HUES64 (cell line): ENCODE results near the gene TMEM156.

Experiments used
- H3K27ac ChIP-seq: 2 replicates; pipeline ENCODE4 v1.7.0; 2013; ENCODE audit warnings: low read depth, low read length, inconsistent platforms
- H3K27me3 ChIP-seq: 2 replicates; pipeline ENCODE4 v1.6.1; 2013; ENCODE audit warnings: mild to moderate bottlenecking, low read length; ENCODE audit not compliant: insufficient read depth
- H3K36me3 ChIP-seq: 2 replicates; pipeline ENCODE4 v1.6.1; 2013; ENCODE audit warnings: mild to moderate bottlenecking, low read length; ENCODE audit not compliant: insufficient read depth
- H3K4me1 ChIP-seq: 2 replicates; pipeline ENCODE4 v1.6.1; 2013; ENCODE audit warnings: mild to moderate bottlenecking, low read length, moderate library complexity; ENCODE audit not compliant: insufficient read depth
- H3K4me3 ChIP-seq: 2 replicates; pipeline ENCODE4 v1.5.1; 2013; ENCODE audit warnings: mild to moderate bottlenecking, low read length, moderate library complexity
- H3K9ac ChIP-seq: 2 replicates; pipeline ENCODE4 v1.6.1; 2013; ENCODE audit warnings: mild to moderate bottlenecking, low read depth, low read length
- H3K9me3 ChIP-seq: 2 replicates; pipeline ENCODE4 v1.6.1; 2013; ENCODE audit warnings: low read depth, low read length; ENCODE audit not compliant: insufficient read depth
- WGBS: fragments of 150-250, 120-280 bp; methylation state at CpG from one replicate; pipeline ENCODE4 v1.1.7; 2013; ENCODE audit warnings: missing lambda C conversion rate; 5-methylcytosine and 5-hydroxymethylcytosine counted together

Gene TMEM156

DNA sequence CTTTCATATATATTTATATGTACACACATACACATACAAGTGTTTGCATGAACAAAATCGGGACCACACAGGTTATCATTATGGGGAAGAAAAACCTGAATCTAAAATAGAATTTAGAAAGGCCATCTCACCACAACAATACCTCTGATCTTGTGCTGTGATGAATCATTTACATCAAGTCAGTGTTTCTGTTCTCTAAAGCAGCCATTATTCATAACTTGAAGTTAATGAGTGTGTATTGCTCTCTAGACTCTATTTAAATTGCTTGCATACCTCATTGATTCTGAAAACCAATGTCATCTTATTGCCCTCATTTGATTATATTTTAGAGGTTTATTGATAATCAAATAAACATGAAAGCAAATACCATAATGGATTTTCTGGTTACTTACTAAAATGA is 93.0 kb downstream of the TMEM156 start:
- Histone ChIP-seq H3K4me1 (no peaks in the 10 kb centered on the region), H3K27me3 (no peaks in the 10 kb centered on the region), H3K36me3 (0 out of 2 replicates have a peak, but pooled peaks cover 5% of the 10 kb centered on the region), H3K4me3 (no peak overlapping the region), H3K9ac (no peak overlapping the region), H3K27ac (no peak overlapping the region), H3K9me3 (no peaks in the 10 kb centered on the region)
- no CpG with 5 or more reads among the region's 1 CpG for WGBS

DNA sequence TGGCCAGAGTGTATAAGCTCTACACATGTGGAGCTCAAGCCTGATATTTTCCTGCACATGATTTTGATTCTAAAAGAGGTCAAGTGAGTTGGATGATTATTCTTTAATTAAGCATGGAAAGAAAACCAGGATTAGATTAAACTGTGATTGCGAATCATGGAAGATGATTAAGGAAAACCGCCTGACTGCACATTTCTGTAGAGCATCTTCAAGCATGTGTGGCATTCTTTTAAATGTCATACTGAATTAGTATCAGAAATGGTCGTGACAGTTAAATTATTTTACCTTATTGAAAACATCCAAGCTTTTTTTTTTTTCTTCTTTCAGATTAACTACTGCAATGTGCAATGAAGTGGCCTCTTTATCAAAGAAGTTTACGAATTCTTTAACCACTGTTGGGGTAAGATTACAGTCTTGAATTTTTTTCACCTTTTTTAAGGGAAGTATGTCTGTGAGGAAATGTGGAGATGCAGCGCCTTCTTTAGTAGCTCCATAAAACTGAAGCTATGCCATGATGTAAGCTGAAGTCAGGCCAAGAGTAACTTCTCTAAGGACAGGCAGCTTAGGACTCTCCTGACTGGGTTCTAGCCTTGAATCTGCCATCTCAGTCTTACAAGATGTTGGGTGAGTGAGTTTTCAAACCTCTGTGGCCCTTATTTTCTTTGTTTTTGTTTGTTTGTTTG is 96.7 kb downstream of the TMEM156 start:
- 93% methylated on average over 5 of the region's 5 CpGs for WGBS
- Histone ChIP-seq H3K36me3 (peaks cover 6% of the 10 kb centered on the region; the same call in 1 of the 2 replicates), H3K27me3 (no peaks in the 10 kb centered on the region), H3K4me1 (no peaks in the 10 kb centered on the region), H3K9ac (no peak overlapping the region), H3K9me3 (no peaks in the 10 kb centered on the region), H3K27ac (no peak overlapping the region), H3K4me3 (no peak overlapping the region)

DNA sequence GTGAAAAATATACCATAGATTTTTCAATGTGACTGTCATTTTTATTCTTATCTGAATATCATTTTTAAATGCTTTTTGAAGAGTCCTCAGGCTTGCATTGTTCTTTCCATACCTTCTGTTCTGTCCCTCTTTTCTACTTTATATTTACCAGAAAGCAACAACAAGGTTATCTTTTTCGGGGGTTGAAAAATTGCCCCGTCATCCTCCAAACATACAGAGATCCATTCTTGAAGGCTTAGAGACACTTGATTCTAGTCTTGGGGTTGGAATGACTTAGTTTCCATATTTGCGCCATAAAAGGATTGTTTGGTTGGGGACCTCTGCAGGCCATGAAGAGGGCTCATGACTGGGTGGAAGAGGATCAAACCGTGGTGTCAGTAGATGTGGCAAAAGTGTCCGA is 101.1 kb downstream of the TMEM156 start:
- Histone ChIP-seq H3K4me1 (no peaks in the 10 kb centered on the region), H3K36me3 (peaks cover 6% of the 10 kb centered on the region; the same call in 1 of the 2 replicates), H3K27me3 (no peaks in the 10 kb centered on the region), H3K9me3 (no peaks in the 10 kb centered on the region), H3K27ac (no peak overlapping the region), H3K9ac (no peak overlapping the region), H3K4me3 (no peak overlapping the region)
- 96% methylated on average over 3 of the region's 5 CpGs for WGBS

DNA sequence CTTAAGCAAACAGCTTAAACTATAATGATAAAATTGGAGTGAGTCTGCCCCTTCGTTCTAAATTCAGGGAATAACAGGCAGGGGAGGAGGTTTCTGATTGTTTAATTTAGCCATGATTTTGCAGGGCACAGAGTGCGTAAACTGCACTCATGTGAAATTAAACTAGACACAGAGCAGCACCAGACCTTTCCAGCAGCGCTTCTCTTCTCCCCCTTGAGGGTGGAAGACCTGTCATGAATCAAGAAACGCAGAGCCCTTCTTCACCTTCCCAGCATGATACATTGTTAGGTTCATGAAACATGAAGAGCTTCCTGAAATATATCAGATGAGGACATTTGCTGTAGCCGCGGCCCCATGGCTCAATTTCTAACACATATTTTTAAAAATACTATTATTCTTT is 101.5 kb downstream of the TMEM156 start:
- H3K27ac ChIP-seq: no peak overlapping the region
- H3K27me3 ChIP-seq: no peaks in the 10 kb centered on the region
- H3K36me3 ChIP-seq: peaks cover 6% of the 10 kb centered on the region; the same call in 1 of the 2 replicates
- no peaks in the 10 kb centered on the region for H3K4me1 ChIP-seq
- H3K9ac ChIP-seq: no peak overlapping the region
- 82% methylated on average over 6 of the region's 6 CpGs for WGBS
- H3K9me3 ChIP-seq: no peaks in the 10 kb centered on the region
- no peak overlapping the region for H3K4me3 ChIP-seq

DNA sequence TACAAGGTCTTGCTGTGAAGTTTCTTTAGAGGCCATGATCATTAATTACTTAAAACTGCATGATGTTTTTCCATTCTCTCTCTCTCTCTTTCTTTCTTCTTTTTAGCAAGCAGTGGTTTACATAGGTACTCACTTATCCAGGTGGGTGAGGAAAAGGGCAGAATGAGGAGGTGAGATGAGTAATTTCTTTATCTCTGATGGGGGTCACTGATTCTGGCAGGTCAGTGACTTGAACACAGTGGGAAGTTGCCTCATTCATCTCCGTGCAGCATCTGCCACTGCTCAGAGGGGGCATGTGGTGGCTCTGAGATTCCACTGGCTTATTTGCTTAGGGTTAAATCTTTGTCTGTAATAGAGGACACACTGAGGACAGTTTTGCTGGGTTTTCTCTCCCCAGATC is 102.0 kb downstream of the TMEM156 start:
- no peaks in the 10 kb centered on the region for H3K9me3 ChIP-seq
- WGBS: 65% methylated on average over 1 of the region's 1 CpG
- peaks cover 6% of the 10 kb centered on the region; the same call in 1 of the 2 replicates for H3K36me3 ChIP-seq
- no peaks in the 10 kb centered on the region for H3K27me3 ChIP-seq
- H3K9ac ChIP-seq: no peak overlapping the region
- H3K27ac ChIP-seq: no peak overlapping the region
- no peak overlapping the region for H3K4me3 ChIP-seq
- H3K4me1 ChIP-seq: no peaks in the 10 kb centered on the region

DNA sequence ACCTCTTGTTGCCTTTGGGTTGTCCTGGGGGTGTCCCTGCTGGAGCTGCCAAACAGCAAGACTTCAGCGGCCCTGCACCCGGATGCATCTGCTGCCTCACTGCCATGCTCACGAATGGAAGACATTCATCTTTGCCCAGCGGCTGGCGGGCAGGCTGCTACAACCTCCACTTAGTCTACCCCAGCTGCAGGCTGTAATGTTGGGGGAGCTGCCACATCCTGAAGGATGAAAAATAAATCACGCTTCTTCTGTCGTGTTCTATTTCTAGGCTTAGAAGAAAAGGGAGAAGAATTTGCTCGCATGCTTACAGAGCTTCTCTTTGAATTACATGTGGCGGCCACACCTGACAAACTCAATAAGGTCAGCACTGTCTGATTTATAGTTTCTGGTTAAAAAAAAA is 103.2 kb downstream of the TMEM156 start:
- Histone ChIP-seq H3K4me1 (peaks cover 3% of the 10 kb centered on the region; the same call in 1 of the 2 replicates), H3K27me3 (no peaks in the 10 kb centered on the region), H3K9me3 (no peaks in the 10 kb centered on the region), H3K9ac (no peak overlapping the region), H3K4me3 (no peak overlapping the region), H3K27ac (no peak overlapping the region), H3K36me3 (peaks cover 6% of the 10 kb centered on the region; the same call in 1 of the 2 replicates)
- WGBS: 95% methylated on average over 9 of the region's 9 CpGs

DNA sequence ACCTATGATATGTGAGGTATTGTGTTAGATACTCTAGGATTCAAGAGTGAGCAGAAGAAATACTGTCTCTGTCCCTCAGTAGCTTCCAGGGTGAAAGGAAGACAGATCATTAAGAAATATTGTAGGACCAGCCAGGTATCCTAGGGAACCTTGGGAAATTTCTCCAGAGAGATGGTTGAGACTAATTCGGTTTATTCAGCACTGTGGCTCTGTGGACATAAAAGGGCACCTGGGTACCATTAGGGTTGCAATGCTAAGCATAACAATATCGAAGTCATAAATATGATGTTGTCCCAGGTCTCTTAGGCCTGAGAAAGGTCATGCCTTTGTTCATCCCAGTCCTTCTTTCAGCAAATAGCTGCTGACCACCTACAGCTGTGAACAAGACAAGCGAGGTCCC is 103.6 kb downstream of the TMEM156 start:
- no peaks in the 10 kb centered on the region for H3K9me3 ChIP-seq
- H3K36me3 ChIP-seq: peaks cover 6% of the 10 kb centered on the region; the same call in 1 of the 2 replicates
- no peak overlapping the region for H3K4me3 ChIP-seq
- 91% methylated on average over 3 of the region's 3 CpGs for WGBS
- peaks cover 3% of the 10 kb centered on the region; the same call in 1 of the 2 replicates for H3K4me1 ChIP-seq
- H3K9ac ChIP-seq: no peak overlapping the region
- H3K27ac ChIP-seq: no peak overlapping the region
- no peaks in the 10 kb centered on the region for H3K27me3 ChIP-seq

DNA sequence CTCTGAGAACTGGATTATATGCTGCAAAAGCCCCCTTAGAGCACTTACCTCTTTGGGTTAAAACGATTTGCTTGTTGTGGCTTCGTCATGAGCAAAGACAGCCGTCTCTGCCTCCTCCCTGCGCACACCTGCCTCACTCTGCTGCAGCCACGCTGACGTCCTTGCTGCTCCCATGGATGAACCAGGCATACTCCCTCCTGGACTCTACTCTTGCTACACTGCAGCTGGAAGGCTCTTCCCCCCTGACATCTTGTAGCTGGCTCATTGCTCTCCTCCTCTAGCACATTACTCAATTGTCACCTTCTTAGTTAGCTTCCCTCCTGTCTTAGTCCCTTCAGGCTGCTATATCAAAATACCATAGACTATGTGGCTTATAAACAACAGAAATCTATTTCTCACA is 105.3 kb downstream of the TMEM156 start:
- Histone ChIP-seq H3K9ac (no peak overlapping the region), H3K27me3 (no peaks in the 10 kb centered on the region), H3K9me3 (no peaks in the 10 kb centered on the region), H3K36me3 (no peaks in the 10 kb centered on the region), H3K27ac (no peak overlapping the region), H3K4me1 (peaks cover 3% of the 10 kb centered on the region; the same call in 1 of the 2 replicates), H3K4me3 (no peak overlapping the region)
- 94% methylated on average over 6 of the region's 6 CpGs for WGBS

DNA sequence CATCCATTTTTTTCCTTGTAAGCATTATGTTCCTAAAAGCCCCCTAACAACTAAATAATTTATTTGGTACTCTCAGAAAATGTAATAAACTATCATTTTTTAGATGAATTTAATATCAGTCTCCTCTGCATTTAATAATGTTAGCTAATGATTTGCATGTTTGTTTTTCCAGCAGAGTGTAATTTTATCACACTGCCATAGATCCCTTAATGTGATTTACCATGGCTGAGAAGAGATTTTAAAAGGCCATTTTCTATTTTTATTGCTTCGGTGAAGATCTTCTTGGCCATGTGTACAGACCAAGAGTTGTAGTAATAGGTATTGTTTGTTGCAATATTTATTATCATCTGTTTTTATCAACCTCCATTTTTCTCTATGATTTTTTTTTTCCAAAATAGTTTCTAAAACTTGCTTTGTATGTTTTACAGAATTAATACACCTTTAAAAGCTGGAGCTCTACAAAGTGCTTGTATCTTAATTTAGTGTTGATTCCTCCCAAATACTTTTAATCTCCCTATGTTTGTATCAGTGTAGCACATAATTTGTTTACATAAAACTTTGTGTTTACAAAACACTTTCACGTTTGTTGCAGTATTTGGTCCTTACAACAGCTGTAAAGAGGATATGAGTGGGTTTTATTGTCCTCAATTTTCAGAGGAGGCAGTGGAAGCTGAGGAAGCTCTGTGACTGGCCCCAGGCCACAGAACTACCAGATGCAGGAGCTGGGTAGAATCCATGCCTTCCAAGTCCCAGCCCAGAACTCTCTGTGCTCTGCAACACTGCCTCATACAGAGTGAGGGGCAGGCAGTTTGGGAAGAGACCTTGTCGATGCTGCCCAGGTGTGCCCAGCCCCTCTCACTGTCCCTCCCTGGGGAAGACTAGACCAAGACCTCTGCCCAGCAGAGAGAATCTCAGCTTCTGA is 106.5 kb downstream of the TMEM156 start:
- Histone ChIP-seq H3K9me3 (no peaks in the 10 kb centered on the region), H3K9ac (no peak overlapping the region), H3K36me3 (no peaks in the 10 kb centered on the region), H3K27ac (no peak overlapping the region), H3K4me3 (no peak overlapping the region), H3K27me3 (no peaks in the 10 kb centered on the region), H3K4me1 (peaks cover 3% of the 10 kb centered on the region; the same call in 1 of the 2 replicates)
- WGBS: 89% methylated on average over 3 of the region's 3 CpGs

DNA sequence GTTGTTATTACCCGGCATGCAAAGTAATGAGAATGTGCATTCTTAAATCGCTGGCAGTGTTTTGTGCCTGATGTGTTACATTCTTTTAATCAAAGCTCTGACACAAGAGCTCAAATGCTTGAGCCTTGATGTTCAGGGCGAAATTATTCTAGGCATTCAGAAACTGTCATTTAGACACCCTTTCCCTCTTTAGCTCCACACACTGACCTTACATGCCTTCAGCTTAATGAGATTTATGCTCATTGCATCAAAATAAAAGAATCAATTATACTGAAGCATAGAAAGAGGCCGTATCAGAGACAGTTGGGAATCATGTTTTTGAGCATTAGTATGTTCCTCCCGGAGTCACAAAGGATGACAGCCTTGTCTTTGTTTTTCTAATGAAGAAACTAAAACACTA is 107.9 kb downstream of the TMEM156 start:
- peaks cover 3% of the 10 kb centered on the region; the same call in 1 of the 2 replicates for H3K4me1 ChIP-seq
- H3K9ac ChIP-seq: no peak overlapping the region
- 83% methylated on average over 5 of the region's 5 CpGs for WGBS
- no peaks in the 10 kb centered on the region for H3K36me3 ChIP-seq
- no peak overlapping the region for H3K27ac ChIP-seq
- no peaks in the 10 kb centered on the region for H3K27me3 ChIP-seq
- no peaks in the 10 kb centered on the region for H3K9me3 ChIP-seq
- H3K4me3 ChIP-seq: no peak overlapping the region

DNA sequence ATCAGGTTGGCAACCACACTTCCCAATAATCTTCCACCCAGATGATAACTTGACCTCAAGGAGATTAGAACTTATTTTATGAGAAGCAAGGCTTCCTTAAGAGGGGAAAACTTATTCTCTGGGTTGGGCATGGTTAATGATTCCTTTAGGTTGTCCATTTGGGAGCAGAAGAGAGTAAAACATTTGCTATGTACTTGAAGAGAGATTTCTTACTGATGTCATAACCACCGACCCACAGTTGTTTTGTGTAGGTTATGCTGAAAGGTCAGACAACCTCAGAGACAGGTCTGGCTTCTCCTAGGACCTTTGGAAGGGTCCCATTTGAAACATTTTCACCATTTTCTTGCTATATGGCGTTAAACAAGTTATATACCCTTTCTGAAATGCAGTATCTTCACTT is 108.5 kb downstream of the TMEM156 start:
- Histone ChIP-seq H3K9ac (no peak overlapping the region), H3K27me3 (no peaks in the 10 kb centered on the region), H3K9me3 (no peaks in the 10 kb centered on the region), H3K36me3 (no peaks in the 10 kb centered on the region), H3K4me1 (peaks cover 3% of the 10 kb centered on the region; the same call in 1 of the 2 replicates), H3K27ac (no peak overlapping the region), H3K4me3 (no peak overlapping the region)
- WGBS: 97% methylated on average over 2 of the region's 2 CpGs
